GM18868 (cell line): Measurements from ENCODE around the gene ANGPTL2.

Experiments
- ATAC-seq: cut with Tn5 transposase; IDR thresholded peaks from one replicate; pipeline ENCODE4 v1.9.1; 2021; ENCODE audit warnings: mild to moderate bottlenecking, moderate library complexity; ENCODE audit not compliant: unreplicated experiment

The ANGPTL2 gene

DNA sequence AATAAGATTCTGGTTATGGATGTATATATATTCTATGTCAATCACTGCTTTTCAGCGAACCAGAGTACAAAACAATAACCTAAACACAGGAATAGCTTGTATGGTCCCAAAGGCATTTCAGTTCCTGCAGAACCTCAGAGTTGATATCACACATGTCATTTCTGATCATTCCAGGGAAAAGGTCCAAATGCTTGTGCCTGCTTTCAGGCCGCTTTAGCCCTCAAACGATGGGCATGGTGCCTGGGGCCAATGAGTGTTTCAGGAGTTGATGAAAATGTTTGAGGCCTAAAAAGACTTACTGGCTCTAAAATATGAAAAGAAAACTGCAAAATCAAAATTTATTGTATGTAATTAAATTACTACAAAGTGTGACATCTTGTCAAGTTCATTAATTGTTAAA is 22.8 kb downstream of the ANGPTL2 start:
- no peak for ATAC-seq

DNA sequence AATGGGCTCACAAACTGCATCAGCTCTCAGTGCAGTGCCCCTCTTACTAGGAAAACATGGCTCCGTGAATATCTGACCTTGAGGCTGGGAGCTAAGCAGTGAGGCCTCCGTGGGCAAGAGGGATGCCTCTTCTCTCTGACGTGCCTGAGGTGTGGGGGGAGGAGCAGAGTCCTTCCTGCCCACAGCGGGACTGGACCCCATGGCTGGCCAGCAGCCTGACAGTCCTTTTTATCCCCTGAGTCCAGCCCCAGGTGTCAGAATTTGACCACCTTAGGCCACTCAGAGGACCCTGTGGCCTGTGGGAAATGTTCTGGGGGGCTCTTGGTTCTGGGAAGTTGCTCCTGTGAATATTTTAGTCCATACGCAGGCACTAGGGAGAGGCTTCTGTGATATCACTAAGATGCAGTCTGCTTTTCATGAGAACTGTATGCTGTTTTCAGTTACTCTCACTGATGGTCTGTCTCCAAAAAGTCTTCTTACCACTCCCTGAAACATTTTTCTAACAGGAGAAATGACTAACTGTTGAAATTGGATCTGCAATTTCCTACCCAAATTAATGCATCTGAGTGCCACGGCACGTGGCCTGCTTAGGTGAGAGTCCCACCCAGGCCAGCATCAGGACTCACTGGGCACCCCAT is 23.4 kb downstream of the ANGPTL2 start:
- ATAC-seq, result no peak

DNA sequence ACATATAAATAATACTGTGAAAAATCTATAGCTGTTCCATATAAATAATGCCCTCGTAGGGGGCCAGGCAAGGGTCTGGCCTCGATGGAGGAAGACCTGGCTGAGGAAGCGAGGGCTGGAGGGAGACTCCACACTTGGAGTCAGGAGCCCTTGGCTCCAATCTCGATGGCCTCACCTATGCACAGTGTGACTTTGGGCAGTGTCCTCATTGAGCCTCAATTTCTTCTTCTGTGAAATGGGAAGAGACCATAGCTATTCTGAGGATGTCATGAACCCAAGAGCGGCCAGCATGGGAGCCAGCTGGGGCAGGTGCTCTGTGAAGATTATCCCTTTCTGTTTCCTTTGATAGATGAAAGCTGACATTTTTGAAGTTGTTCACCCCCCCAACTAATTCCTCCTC is 24.8 kb downstream of the ANGPTL2 start:
- ATAC-seq, result no peak

DNA sequence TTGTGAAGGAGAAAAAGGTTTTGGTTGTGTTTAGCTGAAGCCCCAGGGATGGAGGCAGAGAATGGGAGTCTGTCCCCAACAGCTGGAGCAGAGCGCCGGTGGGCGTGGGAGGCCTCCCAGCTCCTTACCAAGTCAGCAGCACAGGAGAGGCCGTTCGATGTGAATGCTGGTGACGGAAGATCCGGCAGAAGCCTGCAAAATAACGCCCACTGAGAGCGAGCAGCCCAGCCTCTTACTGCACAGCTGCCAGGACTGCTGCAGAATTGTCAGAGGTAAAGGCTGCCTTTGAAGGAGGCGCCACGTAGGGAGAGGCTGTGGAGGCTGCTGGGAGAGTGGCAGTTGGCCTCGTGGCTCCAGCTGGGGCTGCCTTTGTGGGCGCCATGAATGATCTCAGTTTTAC is 26.2 kb downstream of the ANGPTL2 start:
- no peak for ATAC-seq

DNA sequence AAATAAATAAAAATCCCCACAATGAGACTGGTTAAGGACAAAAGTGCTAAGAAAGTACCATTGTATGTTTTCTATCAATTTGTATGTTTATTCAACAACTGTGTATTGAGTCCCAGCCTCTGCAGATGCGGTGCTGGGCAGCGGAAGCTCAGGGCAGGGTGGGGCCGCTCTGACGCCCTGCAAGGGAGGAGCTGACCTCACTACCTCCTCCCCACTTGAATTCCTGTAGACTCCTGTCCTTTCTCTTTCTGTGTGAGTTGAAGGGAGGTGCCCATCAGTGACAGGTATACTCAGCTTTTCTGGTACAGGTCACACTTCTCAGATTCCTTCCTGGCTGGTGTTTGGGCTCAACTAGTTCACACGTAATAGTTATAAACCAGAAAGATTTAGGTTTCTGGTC is 27.0 kb downstream of the ANGPTL2 start:
- ATAC-seq, result no peak

DNA sequence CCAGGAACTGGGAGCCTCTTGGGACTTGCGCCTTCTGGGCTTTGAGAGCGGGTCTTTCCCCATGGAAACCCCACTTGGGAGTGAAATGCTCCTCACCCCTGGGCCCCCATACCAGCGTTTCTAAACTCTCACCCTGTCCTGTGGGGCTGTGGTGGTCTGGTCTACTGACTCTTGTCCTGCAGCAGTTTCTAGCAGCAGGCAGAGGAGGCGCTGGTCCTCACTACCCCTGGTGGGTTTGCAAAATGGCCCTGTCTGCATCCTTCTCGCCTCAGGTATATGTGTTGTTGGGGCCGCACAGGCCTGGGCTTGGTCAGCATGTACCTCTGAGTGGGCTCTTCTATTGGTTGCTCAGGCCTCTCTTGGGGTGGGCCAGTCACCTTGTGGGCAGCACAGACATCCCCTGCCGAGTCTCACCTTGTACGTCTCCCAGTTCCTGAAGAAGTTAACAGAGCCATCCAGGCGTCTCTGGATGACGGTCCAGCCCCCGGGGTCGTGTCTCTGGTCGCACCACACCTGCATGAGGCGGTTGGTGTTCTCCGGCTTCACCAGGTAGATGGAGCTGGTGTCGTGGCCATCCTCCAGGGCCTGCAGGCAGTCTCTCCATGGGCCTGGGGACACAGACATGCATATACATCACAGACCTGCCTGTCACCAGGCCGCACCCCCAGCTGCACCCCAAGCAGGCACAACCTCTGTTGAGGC is 29.0 kb downstream of the ANGPTL2 start:
- ATAC-seq, result no peak

DNA sequence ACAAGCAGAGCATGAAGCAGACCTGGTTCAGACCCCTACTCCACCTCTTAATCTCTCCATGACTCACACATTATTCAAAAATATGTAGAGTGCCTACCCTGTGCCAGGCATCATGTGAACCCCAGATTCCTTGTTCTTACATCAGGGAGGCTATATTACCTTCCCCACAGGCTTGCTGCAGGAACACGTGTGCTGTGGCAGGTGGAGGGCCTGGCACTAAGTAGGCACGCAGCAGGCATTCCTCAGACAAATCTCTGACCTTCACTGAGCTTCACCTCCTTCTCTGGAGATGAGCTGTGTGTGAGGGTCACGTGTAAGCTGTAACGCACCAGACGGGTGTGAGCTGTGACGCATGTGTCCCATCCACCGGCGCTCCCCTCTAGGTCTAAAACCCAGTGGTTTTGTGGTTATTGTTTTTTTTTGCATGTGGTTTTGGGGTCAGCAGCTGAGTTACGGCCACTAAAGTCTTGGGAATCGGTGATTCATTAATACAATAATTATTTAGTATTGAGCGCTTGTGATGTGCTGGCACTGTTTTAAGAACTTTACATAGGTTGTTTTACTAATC is 30.3 kb downstream of the ANGPTL2 start:
- ATAC-seq, result no peak

DNA sequence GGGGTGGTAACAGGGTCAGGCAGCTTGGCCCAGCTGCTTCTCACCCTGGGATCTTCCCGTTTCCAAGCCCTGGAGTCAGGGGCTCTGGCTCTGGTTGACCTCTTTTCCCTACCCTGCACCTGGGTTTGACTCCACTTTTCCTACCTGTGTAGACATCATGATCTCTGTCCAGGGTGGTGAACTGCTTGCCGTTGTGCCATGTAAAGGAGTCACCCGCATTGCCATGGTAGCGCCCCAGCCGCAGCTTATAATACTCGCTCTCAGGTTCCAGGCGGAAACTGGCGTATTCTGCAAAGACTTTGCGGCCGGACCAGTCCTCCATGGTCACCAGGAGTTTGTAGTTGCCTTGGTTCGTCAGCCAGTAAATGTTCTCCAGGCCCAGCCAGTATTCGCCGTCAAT is 30.9 kb downstream of the ANGPTL2 start:
- no peak for ATAC-seq

DNA sequence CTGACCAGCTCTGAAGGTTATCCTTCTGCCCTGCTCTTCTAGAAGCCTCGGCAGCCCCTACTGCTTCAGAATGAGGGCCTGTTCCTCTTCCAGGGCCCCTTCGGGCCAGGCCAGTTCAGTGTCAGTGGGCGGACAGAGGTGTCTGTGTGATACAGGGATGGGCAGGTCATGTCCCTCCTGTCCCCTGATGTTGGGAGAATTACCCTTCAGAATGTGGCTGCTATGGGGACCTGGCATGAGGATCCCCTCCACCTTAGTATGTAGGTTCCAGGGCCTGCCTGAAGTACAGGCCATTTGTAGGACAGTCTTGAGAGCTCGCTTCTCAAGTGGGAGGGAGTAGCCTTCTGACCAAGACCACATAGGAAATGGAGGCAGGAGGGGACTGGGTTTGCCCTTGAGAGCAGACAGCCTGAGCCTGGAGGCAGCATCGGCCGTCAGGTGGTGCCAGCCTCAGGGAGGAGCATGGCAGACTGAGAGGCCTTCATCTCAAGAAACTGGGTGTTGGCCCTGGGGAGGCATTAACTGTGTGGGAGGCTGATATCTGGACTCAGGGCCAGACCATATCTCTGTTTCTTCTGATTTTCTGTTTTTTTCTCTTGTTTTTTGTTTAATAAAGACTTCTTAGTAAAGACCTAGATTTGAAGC is 32.0 kb downstream of the ANGPTL2 start:
- ATAC-seq, result no peak

DNA sequence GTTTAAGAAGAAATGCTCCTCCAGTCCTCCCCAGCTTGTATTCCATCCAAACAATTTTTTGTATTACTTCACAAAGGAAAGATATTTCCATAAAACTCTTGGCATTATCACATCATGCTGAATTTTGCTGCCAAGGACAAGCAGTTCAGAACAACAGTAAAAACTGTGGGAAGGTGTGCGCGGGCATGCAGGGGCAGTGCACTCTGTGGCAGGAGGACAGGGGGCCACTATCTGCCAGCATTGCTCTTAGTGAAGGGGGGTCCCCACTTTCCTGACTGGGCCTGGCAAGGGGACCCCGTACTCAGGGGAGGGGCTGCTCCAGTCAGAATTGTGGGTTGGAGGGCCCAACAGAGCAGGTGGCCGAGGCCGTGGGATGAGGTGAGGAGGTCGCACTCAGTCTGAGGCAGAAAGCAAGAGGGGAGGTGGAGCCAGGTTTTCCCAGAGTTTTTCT is 32.8 kb downstream of the ANGPTL2 start:
- ATAC-seq, result no peak

DNA sequence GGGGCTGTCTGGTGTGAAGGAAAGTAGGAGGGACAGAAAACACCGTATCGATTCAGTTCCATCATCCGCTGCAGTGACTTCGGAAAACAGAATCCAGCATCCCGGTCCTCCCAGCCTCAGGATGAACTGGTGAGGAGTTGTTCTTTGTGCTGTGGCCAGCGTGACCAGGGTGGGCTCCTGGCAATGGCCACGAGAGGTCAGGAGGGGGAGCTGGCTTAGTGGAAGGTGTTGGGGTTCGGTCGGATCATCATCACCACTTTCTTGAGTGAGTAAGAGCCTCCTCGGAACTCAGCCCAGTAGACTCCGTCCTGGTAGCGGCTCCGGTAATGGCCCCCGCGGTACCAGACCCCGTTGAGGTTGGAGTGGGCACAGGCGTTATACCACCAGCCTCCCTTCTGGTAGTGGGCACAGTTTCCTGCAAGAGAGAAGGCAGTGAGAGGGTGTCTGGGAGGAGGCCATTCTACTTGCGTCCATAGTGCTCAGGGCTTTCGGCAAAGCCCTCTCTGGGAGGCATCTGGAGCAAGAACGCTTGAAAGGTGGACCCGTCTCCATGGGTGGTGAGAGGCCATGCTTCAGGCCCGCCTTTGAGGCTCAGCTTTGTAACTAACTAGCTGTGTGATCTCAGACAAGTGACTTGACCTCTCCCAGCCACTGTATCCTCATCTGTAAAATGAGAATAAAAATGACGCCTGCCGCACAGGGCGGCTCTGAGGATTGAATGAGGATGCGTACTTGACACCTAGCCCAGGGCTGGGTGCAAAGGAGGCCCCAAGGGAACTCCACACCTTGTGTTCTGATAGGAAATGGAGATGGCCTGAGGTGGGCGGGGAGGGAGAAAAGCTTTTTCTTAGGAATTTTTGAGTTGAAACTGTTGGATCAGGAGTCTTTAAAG is 33.5 kb downstream of the ANGPTL2 start:
- ATAC-seq, result no peak

DNA sequence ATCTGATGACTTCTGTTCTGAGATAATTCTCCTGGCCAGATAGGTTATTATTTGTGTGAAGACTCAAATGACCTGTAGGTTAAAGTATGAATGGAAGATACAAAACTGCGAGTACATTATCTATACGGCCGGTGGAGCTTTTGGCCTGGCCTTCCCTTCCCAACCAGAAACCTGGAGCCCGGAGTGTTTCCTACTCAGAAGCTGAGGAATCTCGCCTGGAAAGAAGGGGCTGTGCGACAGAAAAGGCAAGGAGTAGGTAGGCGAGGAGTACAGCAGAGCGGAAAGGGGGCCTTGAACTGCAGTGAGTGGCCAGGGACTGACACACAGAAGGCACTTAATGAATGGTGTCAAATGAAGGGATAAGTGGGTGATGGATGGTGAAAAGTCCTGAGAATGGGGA is 34.6 kb downstream of the ANGPTL2 start:
- ATAC-seq, result no peak

DNA sequence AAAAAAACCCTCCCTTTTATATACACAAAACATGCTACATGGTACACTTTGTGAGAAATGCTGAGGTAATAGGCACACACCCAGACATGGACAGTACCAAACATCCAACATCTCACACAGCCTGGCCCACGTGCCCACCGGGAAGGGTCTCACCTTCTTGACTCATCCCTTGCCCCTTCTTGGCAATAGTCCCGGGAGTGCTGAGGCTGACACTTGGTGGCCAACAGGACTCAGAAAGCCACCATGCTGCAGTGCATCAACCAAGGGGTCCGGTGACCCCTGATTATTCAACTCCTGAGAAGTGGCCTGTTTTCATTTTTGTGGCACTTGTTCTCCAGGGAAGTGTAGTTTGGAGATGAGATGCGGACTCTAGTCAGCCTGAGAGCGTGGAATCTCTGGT is 35.0 kb downstream of the ANGPTL2 start:
- ATAC-seq, result no peak

DNA sequence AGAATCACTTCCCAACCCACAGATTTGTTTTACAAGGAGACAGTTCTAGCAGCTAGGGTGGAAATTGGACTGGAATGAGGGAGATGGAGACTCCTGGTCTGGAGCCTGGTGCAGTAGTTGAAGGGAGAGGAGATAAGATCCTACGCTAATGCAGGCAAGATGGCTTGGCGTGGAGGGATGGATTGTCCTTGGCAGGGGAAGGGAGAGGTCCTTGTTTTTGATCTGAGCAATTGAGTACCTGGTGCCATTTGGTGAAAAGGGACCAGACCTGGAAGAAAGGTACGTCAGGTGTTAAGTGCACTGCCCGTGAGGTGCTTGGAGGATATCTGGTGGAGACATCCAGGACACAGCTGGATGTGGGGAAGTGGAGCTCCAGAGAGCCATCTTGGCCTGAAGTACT is 35.7 kb downstream of the ANGPTL2 start:
- no peak for ATAC-seq

DNA sequence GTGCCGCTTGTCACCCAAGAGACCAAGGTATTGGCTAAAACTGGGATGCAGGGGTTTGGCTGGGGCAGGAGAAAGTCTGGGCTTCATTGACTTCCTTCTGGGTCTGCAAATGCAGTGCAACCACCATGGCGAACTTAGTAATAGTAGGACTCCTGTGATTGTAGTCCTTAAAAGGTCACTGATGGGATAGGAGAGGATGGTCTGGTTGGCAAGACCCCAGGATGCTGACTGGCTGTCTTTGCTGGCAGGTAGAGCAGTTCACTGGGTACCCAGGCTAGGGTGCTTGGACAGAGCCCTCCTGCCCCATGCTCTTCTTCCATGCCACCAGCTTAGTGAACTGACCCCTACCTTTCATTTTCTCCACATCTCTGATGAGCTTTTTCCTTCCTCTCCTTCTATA is 37.2 kb downstream of the ANGPTL2 start:
- ATAC-seq, result no peak

DNA sequence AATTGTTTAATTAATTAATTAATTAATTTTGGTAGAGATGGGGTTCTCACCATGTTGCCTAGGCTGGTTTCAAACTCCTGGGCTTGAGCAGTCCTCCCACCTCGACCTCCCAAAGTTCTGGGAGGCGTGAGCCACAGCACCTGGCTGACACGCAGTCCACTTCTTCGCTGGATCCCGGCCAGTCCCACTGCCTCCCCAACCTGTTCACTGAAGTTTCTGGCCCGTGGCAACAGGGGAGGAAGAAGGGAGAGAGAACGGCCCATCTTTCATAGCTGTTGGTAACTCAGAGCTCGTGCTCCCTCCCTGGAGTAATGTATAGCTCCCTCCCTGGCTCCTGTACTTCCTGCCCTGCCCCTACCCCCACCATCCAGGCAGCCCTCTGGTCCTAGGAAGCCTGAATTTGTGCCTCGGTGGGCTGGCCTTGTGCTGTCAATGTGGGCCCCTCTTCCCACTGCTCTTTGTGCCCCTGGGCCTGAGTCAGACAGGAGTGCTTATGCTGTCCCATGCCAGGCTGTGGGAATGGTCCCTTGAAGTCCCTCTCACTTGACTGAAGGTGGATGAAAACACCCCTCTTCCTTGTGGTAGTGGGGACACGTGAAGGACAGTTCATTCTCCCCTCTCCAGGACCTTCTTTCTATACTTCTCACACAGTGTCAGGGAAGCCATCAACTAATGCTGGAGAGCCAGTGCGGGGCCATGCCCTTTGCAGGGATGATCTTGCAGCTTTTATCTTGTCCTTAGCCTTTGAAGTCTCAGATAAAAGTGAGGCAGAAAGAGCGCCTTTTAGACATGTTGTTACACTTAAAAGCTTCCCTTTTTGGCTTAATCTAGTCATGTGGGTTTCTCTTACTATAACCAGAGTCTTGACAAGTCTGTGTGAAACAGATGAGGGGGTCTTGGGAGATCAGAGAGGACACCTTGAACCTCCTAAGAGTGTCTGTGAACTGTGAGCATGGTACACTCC is 38.1 kb downstream of the ANGPTL2 start:
- no peak for ATAC-seq

DNA sequence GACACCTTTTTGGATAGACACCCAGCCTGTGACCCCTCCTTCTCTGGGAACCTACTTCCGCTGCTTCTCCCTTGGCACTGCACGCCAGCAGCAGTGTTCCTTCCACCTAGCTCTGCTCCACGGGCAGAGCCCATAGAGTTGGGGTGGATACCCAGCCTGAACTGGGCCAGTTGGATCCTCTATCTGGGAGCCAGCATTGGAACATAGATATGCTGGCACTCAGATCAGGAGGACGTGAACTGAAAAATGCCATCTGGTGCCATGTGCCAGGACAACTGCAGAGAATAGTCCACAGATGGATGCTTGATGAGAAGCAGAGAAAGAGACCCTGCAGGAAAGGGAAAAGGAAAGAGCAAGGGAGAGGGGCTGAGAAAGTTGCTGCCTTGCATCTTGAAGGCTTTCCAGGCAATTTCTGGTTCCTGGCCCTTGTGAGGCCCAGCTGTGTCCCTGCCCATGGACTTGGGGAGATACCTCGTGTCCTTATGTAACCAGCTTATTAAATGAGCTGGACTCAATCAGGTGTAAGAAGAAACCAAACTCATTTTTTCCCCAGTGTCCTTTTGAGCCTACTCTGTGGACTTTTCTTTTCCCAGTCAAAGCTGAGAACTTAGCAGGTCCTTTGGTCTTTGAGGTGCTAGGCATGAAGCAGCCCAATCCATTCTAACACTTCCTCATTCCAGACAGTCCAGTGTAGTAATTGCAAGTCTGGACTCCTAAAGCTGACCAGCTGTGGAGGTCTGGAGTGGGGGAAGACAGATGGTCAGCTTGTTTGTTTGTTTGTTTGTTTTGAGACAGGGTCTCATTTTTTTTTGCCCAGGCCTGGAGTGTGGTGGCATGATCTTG is 39.1 kb downstream of the ANGPTL2 start:
- no peak for ATAC-seq

DNA sequence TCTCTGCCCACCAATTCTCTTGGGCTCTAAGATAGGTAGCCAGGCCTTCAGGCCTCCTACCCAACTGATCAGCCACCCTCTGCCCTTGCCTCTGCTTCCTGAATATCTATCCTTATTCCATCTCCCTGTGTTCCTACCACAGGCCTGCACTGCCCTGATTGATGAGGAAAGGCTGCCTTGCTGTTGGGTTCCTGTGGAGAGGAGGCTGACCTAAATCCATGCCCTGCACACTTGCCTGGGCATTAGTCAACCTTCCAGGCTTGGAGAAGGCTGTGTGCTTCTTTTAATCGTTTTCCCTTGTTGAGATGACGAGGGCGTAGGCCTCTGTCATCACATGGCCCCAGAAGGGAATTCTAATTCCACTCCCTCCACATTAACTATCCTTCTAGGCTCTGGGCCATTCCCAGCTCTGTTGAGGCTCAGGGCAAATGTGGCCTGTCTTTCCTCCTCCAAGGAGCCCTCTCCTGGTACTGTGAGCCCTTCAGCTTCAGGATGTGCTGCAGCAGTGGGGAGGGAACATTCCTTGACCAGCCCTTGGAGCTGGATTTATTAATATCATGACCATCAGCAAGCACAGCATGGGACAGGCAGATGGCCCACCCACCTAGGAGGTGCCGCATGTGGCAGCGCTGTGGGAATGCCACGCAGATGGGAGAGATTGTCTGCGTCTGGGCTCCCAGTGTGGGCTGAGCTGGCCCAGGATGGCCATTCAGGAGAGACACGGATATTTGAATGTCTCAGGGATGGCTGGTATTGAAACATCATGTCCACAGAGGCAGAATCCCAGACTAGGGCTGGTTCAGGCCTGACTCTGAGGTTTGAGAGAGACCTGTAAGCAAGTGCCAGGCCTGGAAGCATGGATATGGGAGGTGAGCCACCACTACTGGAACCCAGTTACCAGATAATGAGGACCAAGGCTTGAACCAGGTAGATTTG is 40.9 kb downstream of the ANGPTL2 start:
- ATAC-seq, result no peak
